Measurements from ENCODE around the gene RCN1.
"Not testable (repeated sequence)": the region's sequence is repeated elsewhere in the genome, so short reads cannot be mapped to it uniquely, and the experiment has no call there.

The RCN1 gene

DNA sequence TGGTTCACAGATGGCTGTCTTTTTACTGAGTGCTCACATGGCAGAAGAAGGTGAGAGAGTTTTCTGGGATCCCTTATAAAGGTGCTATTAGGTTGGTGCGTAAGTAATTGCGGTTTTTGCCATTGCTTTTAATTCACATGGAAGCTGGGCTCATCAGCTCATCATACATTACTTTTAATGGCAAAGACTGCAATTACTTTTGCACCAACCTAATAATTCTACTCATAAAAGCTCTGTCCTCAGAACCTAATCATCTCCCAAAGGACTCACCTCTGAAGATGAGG is 23.0 kb downstream of the RCN1 start:
- H3K4me3 ChIP-seq (ENCODE audit: low read length) = no peak overlapping the region

DNA sequence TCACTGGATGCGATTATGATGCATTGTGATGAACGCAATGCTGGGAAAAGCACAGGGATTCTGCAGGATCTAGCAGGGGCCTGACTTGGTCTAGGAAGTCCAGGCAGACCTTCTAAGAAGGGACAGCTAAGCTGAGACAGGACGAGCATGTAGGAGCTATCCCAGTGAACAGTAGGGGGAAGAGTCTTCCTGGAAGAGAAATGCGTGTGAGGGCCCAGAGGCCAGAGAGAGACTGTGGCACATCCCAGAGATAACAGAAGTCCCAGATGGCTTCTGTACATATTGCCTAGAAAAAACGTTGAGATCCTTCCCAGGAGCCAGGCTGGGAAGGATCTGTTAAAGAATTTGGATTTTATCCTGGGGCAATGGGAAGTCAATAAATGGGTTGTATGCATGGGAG is 24.6 kb downstream of the RCN1 start:
- Histone ChIP-seq H3K27ac (ENCODE audit: low read depth, low read length) (no peak overlapping the region), H3K4me1 (ENCODE audit: insufficient read depth, low read length) (no peaks in the 10 kb centered on the region), H3K27me3 (ENCODE audit: insufficient read depth, low read length) (no peaks in the 10 kb centered on the region), H3K9me3 (ENCODE audit: insufficient read depth, low read depth, low read length) (no peaks in the 10 kb centered on the region), H3K36me3 (ENCODE audit: insufficient read depth, low read length) (no peaks in the 10 kb centered on the region), H3K9ac (ENCODE audit: low read depth, low read length) (no peak overlapping the region), H3K4me3 (ENCODE audit: low read length) (no peak overlapping the region)
- WGBS = 87% methylated on average over 5 of the region's 5 CpGs

More for the DNA sequence above, 23.0 kb downstream of the RCN1 start:
- no peaks in the 10 kb centered on the region for H3K36me3 ChIP-seq (ENCODE audit: insufficient read depth, low read length)
- no peaks in the 10 kb centered on the region for H3K27me3 ChIP-seq (ENCODE audit: insufficient read depth, low read length)
- H3K9ac ChIP-seq (ENCODE audit: low read depth, low read length) = no peak overlapping the region
- H3K9me3 ChIP-seq (ENCODE audit: insufficient read depth, low read depth, low read length) = no peaks in the 10 kb centered on the region
- H3K4me1 ChIP-seq (ENCODE audit: insufficient read depth, low read length) = peaks cover 5% of the 10 kb centered on the region
- no peak overlapping the region for H3K27ac ChIP-seq (ENCODE audit: low read depth, low read length)
- 94% methylated on average over 2 of the region's 2 CpGs for WGBS

DNA sequence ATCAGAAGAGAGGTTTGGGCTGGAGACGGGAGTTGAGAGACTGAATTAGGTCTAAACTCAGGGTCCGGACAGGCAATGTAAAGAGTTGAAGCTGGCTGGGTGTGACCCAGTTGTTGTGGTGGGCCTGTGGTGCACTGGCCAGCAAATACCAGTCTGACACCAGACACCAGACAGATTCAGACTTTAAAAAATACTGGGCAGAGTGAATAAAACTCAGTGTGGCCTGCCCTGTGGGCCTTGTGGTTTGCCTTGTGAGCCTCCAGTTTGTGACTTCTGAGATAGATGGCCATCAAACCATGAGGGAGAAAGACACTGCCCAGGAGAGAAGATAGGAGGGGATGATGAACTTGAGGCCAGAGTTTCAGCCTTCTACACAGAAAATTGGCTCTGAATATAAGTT is 25.8 kb downstream of the RCN1 start:
- H3K36me3 ChIP-seq (ENCODE audit: insufficient read depth, low read length) = no peaks in the 10 kb centered on the region
- no peak overlapping the region for H3K9ac ChIP-seq (ENCODE audit: low read depth, low read length)
- no peak overlapping the region for H3K4me3 ChIP-seq (ENCODE audit: low read length)
- no peaks in the 10 kb centered on the region for H3K4me1 ChIP-seq (ENCODE audit: insufficient read depth, low read length)
- no peak overlapping the region for H3K27ac ChIP-seq (ENCODE audit: low read depth, low read length)
- WGBS = 84% methylated on average over 2 of the region's 2 CpGs
- no peaks in the 10 kb centered on the region for H3K27me3 ChIP-seq (ENCODE audit: insufficient read depth, low read length)
- H3K9me3 ChIP-seq (ENCODE audit: insufficient read depth, low read depth, low read length) = no peaks in the 10 kb centered on the region

DNA sequence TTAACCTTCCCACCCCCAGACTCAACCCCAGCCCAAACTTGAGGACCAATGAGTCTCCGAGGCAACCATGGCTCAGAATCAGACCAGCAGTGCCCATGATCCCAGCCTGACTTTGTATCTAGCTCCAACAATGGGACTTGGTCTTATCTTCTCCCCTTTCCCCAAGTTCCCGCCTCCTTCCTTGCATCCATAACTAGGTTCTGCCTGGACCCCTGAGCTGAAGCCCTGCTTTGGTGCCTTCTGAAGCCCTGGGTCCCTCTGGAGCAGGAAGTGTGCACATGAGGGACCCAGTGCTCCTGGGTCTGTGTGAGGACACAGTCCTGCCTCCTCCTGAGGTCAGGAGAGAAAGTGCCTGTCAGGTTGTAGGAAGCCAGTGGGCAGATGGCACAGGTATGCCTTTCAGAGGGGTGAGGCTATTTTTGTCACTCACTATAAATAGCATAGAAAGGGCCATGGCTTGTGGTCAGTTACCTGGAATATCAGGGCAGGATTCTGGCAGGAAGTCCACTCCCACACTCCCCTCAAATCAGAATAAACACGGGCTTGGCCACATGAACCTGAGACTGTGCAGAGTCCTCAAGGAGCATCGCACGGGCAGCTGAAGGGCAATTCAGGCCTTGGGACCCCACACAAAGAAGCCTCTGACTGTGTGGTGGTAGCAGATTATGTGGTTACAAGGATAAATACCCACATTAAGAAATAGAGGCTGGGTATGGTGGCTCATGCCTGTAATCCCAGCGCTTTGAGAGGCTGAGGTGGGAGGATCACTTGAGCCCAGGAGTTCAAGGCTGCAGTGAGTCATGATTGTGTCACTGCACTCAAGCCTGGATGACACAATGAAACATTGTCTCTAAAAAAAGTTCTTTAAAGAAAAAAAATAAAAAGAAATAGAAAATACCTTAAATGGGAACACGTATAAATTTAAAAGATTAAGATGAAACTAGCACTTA is 27.4 kb downstream of the RCN1 start:
- no peaks in the 10 kb centered on the region for H3K36me3 ChIP-seq (ENCODE audit: insufficient read depth, low read length)
- H3K27me3 ChIP-seq (ENCODE audit: insufficient read depth, low read length) = no peaks in the 10 kb centered on the region
- H3K9me3 ChIP-seq (ENCODE audit: insufficient read depth, low read depth, low read length) = no peaks in the 10 kb centered on the region
- no peaks in the 10 kb centered on the region for H3K4me1 ChIP-seq (ENCODE audit: insufficient read depth, low read length)
- WGBS = 93% methylated on average over 6 of the region's 7 CpGs
- H3K4me3 ChIP-seq (ENCODE audit: low read length) = no peak overlapping the region
- no peak overlapping the region for H3K9ac ChIP-seq (ENCODE audit: low read depth, low read length)
- H3K27ac ChIP-seq (ENCODE audit: low read depth, low read length) = no peak overlapping the region

DNA sequence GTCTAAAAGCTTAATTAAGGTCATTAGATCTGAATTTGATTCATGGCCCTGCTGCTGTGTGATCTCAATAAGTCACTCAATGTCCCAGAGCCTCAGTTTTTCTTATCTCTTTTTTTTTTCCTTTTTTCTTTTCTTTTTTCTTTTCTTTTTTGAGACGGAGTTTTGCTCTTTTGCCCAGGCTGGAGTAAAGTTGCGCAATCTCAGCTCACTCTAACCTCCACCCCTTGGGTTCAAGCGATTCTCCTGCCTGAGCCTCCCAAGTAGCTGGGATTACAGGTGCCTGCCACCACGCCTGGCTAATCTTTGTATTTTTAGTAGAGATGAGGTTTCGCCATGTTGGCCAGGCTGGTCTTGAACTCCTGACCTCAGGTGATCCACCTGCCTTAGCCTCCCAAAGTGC is 28.3 kb downstream of the RCN1 start:
- 99% methylated on average over 5 of the region's 5 CpGs for WGBS
- not testable (repeated sequence) for H3K9ac ChIP-seq (ENCODE audit: low read depth, low read length); H3K36me3 ChIP-seq (ENCODE audit: insufficient read depth, low read length); H3K27me3 ChIP-seq (ENCODE audit: insufficient read depth, low read length); H3K4me1 ChIP-seq (ENCODE audit: insufficient read depth, low read length); H3K27ac ChIP-seq (ENCODE audit: low read depth, low read length); H3K9me3 ChIP-seq (ENCODE audit: insufficient read depth, low read depth, low read length); H3K4me3 ChIP-seq (ENCODE audit: low read length)

DNA sequence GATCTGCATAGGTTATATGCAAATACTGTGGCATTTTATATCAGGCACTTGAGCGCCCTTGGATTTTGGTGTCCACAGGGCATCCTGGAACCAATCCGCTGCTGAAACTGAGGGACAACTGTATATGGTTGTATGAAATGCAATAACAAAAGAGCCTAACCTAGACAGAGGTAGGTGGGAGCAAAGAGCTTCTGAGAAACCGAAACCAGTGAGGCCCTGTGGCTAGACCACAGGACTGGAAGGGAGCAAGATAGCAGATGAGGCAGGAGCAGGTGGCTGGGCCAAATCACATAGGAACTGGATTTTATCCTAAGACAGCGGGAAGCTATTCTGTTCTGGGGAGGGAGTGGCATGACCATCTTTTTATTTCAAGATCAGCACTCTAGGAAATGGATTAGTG is 30.1 kb downstream of the RCN1 start:
- no peaks in the 10 kb centered on the region for H3K4me1 ChIP-seq (ENCODE audit: insufficient read depth, low read length)
- no peaks in the 10 kb centered on the region for H3K27me3 ChIP-seq (ENCODE audit: insufficient read depth, low read length)
- no peaks in the 10 kb centered on the region for H3K36me3 ChIP-seq (ENCODE audit: insufficient read depth, low read length)
- no peaks in the 10 kb centered on the region for H3K9me3 ChIP-seq (ENCODE audit: insufficient read depth, low read depth, low read length)
- H3K4me3 ChIP-seq (ENCODE audit: low read length) = no peak overlapping the region
- no peak overlapping the region for H3K9ac ChIP-seq (ENCODE audit: low read depth, low read length)
- H3K27ac ChIP-seq (ENCODE audit: low read depth, low read length) = no peak overlapping the region
- WGBS = 89% methylated on average over 4 of the region's 4 CpGs

DNA sequence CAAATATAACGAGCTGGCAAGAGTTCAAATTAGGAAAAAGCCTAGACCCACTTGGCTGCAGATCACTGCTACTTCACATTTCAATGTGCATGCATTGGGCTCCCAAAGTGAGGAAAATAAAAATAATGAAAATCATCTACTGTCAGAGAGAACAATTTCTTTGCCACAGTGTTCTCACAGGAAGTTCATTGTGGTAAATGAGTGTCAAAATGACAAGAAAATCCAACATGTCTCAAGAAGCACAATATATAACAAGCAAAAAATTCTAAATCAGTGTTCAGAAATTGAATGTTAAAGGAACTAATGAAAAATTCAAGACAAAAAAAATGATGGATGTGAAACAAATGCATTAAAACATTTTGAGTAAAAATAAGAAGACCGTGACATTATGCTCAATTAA is 31.3 kb downstream of the RCN1 start:
- H3K4me3 ChIP-seq (ENCODE audit: low read length) = no peak overlapping the region
- no peaks in the 10 kb centered on the region for H3K9me3 ChIP-seq (ENCODE audit: insufficient read depth, low read depth, low read length)
- no peak overlapping the region for H3K9ac ChIP-seq (ENCODE audit: low read depth, low read length)
- no peaks in the 10 kb centered on the region for H3K27me3 ChIP-seq (ENCODE audit: insufficient read depth, low read length)
- H3K27ac ChIP-seq (ENCODE audit: low read depth, low read length) = no peak overlapping the region
- WGBS = 84% methylated on average over 2 of the region's 2 CpGs
- no peaks in the 10 kb centered on the region for H3K36me3 ChIP-seq (ENCODE audit: insufficient read depth, low read length)
- no peaks in the 10 kb centered on the region for H3K4me1 ChIP-seq (ENCODE audit: insufficient read depth, low read length)

DNA sequence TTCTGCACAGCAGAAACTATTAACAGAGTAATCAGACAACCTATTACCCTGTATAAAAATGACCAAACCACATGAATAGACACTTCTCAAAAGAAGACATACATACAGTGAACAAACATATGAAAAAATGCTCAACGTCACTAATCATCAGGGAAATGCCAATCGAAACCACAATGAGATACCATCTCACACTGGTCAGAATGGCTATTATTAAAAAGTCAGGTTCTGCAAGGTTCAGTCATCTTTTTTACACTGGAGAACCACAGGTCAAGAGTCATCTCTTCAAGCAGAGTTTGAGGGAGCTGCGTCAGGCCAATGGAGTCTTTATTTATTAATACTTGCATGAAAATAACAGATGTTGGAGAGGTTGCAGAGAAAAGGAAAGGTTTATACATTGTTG is 40.4 kb downstream of the RCN1 start:
- no peaks in the 10 kb centered on the region; the same call in 1 of the 2 replicates for H3K27me3 ChIP-seq (ENCODE audit: insufficient read depth, low read length)
- H3K4me3 ChIP-seq (ENCODE audit: low read length) = no peak overlapping the region
- H3K36me3 ChIP-seq (ENCODE audit: insufficient read depth, low read length) = no peaks in the 10 kb centered on the region
- H3K9me3 ChIP-seq (ENCODE audit: insufficient read depth, low read depth, low read length) = no peaks in the 10 kb centered on the region
- H3K27ac ChIP-seq (ENCODE audit: low read depth, low read length) = no peak overlapping the region
- H3K9ac ChIP-seq (ENCODE audit: low read depth, low read length) = no peak overlapping the region
- no peaks in the 10 kb centered on the region for H3K4me1 ChIP-seq (ENCODE audit: insufficient read depth, low read length)
- 93% methylated on average over 3 of the region's 3 CpGs for WGBS

DNA sequence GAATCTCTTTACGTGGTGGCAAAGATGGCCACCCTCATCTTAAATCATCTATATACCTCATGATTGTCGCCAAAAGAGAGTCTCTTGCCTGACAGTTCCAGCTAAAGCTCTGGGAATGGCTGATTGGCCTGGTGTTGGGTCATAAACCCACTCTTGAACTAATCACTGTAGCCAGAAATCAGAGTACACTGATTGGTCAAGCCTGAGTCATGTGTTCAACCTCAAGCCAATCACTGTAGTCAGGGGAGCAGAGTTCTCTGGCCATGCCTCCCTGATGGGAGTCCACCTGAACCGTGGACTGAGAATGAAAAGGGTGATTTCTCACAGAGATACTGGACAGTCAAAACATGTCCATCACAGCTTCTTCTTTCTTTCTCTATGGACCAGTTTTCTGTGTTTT is 45.8 kb downstream of the RCN1 start:
- Histone ChIP-seq H3K9ac (ENCODE audit: low read depth, low read length) (no peak overlapping the region), H3K36me3 (ENCODE audit: insufficient read depth, low read length) (no peaks in the 10 kb centered on the region), H3K27ac (ENCODE audit: low read depth, low read length) (no peak overlapping the region), H3K27me3 (ENCODE audit: insufficient read depth, low read length) (no peaks in the 10 kb centered on the region), H3K4me1 (ENCODE audit: insufficient read depth, low read length) (no peaks in the 10 kb centered on the region), H3K4me3 (ENCODE audit: low read length) (no peak overlapping the region), H3K9me3 (ENCODE audit: insufficient read depth, low read depth, low read length) (no peaks in the 10 kb centered on the region)
- WGBS = 97% methylated on average over 3 of the region's 3 CpGs

DNA sequence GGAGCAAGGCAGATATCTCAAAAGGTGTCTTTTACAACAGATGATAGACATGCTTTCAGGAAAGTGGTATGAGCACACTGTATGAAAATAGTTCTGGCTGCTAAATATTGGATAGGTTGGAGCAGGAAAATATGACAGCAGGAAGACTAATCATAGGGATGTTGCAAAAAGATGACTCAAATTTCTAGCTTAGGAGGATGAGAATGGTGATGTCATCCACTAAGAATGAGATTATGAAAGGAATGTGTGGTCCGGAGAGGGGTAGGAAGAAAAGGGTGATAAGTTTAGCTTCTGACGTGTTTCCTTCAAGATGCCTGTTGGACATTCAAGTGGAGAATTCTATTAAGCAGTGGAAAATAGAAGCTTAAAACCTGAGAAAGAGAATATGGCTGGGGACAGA is 46.4 kb downstream of the RCN1 start:
- 78% methylated on average over 2 of the region's 2 CpGs for WGBS
- H3K9me3 ChIP-seq (ENCODE audit: insufficient read depth, low read depth, low read length) = no peaks in the 10 kb centered on the region
- no peaks in the 10 kb centered on the region for H3K36me3 ChIP-seq (ENCODE audit: insufficient read depth, low read length)
- H3K27ac ChIP-seq (ENCODE audit: low read depth, low read length) = no peak overlapping the region
- no peak overlapping the region for H3K9ac ChIP-seq (ENCODE audit: low read depth, low read length)
- no peaks in the 10 kb centered on the region for H3K4me1 ChIP-seq (ENCODE audit: insufficient read depth, low read length)
- no peak overlapping the region for H3K4me3 ChIP-seq (ENCODE audit: low read length)
- no peaks in the 10 kb centered on the region for H3K27me3 ChIP-seq (ENCODE audit: insufficient read depth, low read length)

DNA sequence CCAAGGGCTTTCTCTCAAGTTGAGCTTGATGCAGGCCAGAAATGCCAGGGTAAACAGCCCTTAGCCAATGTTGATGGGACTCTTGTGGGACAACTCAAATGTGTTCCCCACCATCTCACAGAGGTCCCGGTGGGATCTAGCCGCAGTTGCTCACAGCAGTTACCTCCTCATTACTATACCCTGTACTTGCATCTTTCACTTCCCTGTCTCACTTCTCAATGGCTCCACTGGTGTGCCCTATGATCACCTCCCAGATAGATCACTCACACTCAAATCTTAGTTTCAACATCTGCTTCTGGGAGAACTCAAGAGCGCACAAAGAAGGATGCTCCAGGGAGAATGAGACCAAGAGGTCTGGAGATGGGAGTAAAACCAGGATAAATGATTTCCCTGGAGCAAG is 47.0 kb downstream of the RCN1 start:
- Histone ChIP-seq H3K4me1 (ENCODE audit: insufficient read depth, low read length) (no peaks in the 10 kb centered on the region), H3K27ac (ENCODE audit: low read depth, low read length) (no peak overlapping the region), H3K36me3 (ENCODE audit: insufficient read depth, low read length) (no peaks in the 10 kb centered on the region), H3K9me3 (ENCODE audit: insufficient read depth, low read depth, low read length) (no peaks in the 10 kb centered on the region), H3K4me3 (ENCODE audit: low read length) (no peak overlapping the region), H3K27me3 (ENCODE audit: insufficient read depth, low read length) (no peaks in the 10 kb centered on the region), H3K9ac (ENCODE audit: low read depth, low read length) (no peak overlapping the region)
- WGBS = 97% methylated on average over 3 of the region's 3 CpGs

DNA sequence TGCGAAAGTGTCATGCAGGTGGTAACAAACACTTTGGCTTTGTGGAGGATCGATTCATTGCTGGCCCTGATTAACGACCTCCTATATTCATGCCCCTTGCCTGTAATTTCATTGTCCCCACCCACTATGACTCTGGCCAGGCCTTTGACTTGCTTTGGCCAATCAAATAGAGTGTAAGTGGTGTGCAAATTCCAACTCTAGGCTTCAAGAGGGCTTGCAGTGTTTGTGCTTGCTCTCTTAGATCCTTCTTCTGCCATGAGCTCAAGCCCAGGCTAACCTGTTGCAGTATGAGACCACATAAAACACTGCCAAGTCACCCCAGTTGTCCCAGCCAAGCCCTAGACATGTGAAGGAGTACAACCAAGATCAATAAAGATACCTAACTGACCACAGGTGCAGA is 48.0 kb downstream of the RCN1 start:
- no peak overlapping the region for H3K27ac ChIP-seq (ENCODE audit: low read depth, low read length)
- H3K27me3 ChIP-seq (ENCODE audit: insufficient read depth, low read length) = no peaks in the 10 kb centered on the region
- H3K4me1 ChIP-seq (ENCODE audit: insufficient read depth, low read length) = no peaks in the 10 kb centered on the region
- WGBS = 96% methylated on average over 3 of the region's 3 CpGs
- no peaks in the 10 kb centered on the region for H3K36me3 ChIP-seq (ENCODE audit: insufficient read depth, low read length)
- no peaks in the 10 kb centered on the region for H3K9me3 ChIP-seq (ENCODE audit: insufficient read depth, low read depth, low read length)
- no peak overlapping the region for H3K4me3 ChIP-seq (ENCODE audit: low read length)
- H3K9ac ChIP-seq (ENCODE audit: low read depth, low read length) = no peak overlapping the region
